Measurements from ENCODE around the gene ANO6.
A peak's percentile ranks its signal among the peaks of the same experiment; 100 is the strongest.

Gene ANO6

DNA sequence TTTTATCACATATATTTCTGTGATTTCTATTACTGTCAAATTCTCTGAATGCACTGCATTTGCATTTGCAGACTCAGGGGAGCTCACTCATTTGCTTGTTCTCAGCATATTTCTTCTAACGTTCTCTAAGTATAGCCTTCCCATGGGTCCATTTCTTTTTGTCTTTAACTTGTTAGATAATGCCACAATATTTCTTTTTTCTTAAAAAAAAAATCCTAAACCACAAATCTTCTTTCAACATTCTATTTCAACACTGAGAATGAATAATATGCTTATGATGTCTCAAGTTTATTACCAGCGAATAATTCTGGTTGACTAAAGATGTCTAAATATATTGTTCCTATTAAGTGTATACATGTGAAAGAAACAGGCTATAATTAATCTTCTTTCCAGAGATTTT, 200.2 kb downstream of the ANO6 start:
- DNase-seq, result peak; percentile 16

DNA sequence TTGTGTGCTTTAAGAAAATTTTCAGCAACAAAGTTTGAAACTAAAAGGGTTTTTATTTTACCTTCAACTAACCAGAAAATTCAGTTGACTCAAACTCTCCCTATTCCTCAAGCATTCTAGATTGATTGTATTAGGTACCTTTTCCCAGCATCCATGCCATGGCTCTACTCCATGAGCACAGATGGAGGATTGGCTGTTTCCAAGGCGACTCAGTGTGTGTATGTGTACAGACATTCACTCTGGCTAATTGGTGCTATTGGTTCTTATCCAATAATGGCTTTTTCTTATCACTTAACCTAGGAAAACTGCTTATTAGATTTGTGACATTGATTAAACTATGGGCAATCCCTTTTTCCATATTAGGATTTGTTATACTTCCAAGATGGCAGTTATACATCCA, 202.6 kb downstream of the ANO6 start:
- DNase-seq, result peak; percentile 2

DNA sequence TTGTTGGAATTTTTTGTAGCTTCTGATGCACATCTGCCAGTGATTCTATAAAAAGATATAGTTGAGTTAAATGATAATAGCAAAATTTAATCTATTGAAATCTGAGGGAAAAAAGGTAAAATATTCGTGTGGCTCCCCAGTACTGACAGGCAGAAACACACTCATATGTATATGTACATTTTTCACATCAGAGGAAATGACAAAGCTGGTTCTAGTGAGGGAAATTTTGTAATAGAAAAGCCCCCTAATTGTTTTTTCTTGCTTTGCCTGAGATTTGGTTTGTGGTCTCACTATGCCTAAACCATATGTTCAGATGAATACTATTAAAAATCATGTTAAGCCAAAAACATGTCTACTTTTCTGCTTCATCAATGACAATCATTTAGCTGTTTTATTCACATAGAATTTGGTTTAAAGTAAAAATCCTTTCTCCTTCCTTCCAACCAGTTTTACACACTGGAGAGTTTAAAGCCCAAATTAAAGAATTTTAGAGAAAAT, 203.5 kb downstream of the ANO6 start:
- DNase-seq, result no peak

DNA sequence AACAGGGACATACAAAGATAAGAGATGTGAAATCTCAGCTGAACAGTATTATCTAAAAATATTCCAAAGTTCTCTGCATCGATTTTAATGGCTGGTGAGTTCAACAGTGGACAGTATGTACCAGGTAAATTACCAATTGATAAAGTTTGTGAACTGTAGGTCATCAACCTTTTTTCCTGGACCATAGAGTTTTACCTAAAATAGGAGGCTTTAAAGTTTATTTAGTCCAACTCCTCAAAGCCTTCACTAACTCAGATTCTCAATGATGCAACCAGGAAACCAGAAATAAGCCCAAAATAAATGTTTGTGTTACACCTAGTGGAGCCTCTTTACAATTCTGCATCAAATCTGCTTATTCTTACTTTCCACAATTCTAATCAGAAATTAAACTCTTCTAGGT, 205.8 kb downstream of the ANO6 start:
- no peak for DNase-seq

DNA sequence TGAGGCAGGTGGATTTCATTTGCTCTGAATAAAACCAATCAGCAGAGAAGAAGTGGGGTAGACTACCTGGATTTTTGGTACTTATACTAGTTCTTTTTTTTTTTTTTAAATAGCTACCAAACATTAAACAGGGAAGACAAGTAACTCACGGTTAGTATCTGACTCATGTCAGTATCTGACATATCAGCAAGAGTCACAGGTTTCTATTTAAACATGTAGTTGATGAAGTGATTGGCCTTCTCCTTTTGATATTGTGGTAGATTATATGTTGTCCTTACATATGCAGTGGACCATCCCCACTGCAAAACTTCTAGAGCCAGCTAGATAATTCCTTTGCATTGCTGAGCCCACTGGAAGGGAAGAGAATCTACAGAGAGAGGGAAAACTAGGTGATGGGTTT, 208.0 kb downstream of the ANO6 start:
- DNase-seq, result no peak

DNA sequence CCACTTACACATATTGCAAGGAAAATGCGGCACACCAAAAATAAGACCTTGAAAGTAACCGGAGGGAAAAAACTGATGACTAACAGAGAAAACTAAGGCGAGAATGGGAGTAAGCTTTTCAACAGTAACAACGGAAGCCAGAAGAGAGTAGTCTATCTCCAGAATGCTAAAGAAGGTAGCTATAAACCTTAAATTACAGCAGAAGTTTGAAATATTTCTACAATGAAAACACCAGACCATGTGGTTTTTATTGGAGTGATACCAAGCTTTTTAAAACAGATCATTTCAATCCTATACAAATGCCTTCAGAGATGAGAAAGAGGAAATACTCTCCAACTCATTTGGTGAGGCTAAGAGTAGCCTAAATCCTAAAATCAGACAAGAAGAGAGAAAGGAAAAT, 209.5 kb downstream of the ANO6 start:
- DNase-seq, result no peak

DNA sequence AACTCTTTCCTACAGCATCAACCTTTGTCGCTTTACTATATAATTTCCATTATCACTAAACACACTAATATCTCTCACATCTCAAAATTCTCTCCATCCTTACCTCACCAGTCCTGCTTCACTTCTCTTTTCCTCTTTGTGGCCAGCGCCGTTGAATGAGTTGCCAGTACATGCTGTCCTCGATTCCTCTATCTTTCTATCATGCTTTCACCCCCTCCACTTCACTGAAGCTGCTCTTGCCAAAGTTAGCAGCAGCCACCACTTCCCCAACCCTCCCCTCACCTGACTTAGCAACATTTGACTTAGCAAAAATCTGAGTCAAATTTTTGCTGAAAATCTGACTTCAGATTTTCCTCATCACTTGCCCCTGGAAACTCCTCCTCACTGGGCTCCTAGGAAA, 210.4 kb downstream of the ANO6 start:
- no peak for DNase-seq

DNA sequence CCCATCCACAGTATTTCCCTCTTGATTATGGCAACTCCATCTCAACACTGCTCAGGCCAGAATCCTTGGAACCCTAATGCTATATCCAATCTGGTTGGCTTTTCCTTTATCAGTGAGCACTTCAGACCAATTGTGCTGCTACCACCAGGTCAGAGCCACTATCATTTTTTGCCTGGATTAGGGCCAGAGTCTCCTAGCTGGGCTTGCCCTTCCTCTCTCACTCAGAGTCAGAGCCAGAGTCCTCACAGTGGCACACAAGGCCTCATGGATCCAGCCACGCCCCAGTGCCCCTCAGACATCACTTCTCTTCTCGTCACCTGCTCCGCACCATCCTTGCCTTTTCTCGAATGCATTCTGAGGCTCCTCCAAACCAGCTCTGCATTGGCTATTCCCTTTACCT, 211.1 kb downstream of the ANO6 start:
- no peak for DNase-seq

DNA sequence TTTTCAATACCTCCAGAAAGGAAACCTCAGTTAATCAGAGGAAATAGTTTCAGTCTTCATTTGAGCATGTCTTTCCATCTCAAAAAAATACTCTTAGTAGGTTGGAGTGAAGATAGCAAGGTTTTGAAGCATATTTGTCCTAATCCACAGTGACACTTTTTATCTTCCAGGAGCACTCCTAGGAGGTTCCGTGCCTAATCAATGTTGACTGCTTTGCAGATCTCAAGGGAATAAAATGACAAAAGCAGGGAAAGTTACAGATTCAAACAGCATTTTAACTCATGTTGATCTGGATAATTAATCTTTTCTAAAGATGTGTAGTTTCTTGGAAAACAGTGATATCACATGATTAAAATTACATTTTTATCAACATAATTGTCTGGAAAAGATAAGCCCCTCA, 213.9 kb downstream of the ANO6 start:
- no peak for DNase-seq

DNA sequence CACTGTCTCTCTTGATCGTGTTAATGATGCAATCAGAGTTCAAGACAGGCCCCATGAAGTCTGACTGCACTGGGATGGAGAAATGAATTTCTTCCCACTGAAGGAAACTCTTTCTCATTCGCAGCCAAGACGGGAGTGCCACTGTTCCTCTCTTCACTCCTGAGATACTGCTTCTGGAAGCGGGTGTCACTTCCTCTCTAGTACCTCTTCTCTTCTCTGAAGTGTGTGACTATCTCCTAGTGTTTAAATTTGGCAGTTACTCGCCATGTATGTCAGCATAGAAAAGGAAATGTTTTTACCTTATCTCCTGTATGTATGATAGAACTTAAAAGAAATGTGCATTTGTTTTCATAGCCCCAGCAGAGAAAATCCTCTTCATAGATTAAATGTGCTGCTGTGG, 215.2 kb downstream of the ANO6 start:
- no peak for DNase-seq

DNA sequence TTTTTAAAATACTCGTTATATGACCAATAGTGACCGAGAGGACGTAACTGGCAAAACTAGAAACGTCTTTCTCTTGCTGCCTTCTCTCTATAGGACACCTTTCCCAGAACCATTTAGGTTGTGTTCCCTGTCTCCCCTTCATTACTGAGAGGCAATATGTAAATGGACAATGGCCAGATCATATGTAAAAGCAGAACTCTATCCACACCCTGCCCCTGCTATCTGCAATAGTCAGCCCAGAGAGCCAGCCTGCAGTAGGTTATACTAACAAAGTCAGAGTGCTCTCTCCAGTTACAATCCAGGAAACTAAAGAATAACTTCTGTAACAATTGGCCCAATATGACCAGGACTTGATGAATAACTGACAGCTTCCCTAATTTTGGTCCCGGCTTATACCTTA, 216.8 kb downstream of the ANO6 start:
- DNase-seq, result no peak

DNA sequence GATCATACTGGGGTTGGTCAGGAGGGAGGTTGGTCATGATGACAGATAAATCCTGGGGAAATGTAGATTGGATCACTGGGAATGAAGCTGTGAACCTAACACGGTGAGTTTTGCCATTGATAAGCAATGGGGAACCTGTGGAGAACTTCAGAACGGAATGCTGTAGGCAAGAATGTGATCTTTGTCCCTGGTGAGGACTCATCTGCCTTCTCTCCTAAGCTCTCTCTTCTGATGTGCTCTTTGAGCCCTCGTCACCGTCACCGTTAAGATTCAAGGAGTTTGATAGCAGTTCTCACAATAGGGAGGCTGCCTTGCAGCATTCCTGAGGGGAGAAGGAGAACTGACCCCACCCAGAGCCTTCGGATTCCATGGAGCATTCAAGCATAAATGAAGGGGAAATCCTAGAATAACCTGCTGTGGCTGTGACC, 217.6 kb downstream of the ANO6 start:
- no peak for DNase-seq

DNA sequence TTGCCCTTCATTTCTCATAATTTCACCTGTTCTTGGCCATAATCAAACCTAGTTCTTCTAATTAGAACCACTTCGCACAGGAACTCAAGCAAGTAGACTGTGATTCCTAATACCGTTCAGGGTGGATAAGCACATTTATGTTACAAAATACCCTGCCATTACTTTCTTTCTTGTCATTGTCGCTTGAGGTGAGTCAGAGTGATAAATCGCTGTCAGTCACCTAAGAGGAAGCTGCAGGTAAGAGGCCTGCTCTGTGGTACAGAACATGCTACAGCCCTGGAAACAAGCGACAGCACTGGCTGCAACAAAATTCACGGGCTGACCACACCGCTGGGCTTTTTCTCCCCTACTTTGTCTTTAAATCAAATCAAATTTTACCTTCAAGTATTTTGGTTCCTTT, 218.2 kb downstream of the ANO6 start:
- DNase-seq, result no peak

DNA sequence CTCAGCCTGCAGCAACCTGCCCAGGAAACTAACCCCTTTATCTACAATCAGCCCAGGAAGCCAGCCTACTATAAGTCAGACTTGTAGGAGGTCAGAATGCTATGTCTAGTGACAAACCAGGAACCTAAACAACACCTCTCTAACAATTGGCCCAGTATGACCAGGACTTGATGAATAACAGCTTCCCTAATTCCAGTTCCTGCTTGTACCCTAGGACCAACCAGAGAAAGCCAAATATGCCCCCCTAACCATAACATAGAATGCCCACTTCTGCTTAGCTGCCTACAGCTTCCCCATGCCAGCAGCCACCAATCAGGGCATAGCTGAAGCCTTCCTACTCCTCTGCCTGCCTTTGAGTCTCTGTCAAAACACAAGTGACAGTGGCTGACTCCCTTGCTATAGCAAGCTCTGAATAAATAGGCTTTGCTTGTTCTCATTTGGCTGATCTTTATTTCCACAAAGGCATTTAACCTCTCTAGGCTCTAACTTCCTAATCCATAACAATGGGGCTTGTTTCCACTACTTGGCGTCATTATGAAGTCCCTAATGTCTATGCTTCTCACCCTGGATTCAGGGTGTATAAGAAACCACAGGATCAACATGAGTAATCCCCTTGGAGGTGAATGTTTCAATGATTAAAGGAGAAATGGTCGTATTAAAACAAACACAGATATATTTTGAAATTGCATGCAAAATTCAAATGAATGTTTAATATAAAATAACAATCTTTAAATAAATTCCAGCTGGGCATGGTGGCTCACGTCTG, 220.2 kb downstream of the ANO6 start:
- no peak for DNase-seq

DNA sequence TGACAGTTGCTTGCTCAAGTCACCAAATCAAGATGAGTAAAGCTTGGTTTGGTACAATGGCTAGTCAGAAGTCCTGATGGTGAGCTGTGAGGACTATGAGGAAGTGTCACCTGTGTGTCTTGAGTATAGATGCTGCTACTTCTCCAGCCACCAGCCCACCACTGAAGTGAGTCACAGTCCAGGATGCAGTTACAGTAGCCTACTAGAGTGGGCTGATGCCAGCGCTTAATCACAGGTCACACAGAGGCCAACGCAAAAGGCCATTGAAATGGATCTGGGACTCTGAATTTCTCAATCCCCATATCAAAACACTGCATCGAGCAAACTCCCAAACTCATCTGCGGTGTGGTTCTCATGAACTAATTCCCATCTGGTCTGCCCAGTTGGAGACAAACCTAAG, 223.1 kb downstream of the ANO6 start:
- DNase-seq, result no peak

DNA sequence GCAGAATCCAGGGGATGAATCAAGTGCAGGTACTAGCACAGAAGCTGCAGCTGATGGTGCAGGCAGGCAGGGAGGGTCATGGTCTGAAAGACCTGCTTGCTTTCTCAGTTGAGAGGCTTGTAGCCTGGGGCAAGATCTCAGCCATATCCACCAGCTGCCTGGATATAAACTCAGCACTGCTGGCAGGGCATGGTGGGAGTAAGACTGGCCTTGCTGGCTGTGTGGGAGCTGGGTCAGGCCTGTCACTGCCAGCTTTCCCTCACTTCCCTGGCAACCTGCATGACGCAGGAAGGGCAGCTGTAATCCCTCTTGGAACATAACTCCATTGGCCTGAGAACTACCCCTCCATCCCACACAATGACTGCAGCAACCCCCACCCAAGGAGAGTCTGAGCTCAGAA, 230.1 kb downstream of the ANO6 start:
- no peak for DNase-seq

DNA sequence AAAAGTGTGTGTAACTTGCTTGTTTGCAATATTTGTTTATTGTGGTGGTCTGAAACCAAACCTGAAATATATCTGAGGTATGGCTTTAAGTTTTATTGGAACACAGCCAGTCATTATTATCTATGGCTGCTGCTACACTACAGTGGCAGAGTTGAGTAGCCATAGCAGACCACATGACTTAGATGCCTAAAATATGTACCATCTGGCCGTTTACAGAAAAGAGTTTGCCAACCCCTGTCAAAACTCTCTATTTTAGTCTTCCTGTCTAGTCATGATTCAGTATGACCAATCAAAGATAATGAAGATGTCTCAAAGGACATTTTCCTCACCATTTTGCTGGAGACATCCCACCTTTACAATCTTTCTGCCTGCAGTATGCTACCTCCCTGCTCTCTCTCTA, 242.3 kb downstream of the ANO6 start:
- DNase-seq, result no peak

DNA sequence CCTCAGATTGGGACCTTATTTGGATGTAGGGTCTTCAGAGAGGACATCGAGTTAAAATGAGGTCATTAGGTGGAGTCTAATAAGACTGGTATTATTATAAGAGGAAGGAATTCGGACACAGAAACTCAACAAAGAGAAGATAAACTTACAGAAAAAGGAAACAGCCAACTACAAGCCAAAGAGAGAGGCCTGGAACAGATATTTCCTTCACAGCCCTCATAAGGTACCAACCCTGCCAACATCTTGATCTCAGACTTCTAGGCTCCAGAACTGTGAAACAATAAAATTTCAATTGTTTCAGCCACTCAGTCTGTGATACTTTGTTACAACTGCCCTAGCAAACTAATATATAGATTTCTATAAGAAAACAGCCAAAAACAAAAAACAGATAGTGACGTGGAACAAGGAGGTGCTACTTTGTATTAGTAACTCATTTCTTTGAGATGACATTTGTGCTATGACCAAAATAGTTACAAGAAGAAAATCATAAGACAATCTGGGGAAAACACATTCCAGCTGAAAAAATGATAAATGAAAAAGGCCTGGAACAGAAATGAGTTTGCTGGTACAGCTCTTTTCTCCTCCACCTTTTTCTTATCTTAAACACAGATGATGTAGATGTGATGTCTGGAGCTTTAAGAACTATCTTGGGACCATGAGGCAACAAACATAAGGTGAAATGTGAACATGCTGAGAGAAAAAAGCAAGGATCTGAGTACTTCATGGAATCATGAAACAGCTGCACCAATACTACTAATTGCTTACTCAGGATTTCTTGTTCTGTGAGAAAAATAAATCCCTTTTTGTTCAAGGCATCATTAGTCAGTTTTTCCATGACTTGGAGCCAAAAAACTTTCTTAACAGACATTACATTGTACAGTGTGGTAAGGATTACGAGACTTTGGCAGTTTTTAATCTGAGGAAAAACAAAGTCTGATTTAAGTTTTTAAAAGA, 243.2 kb downstream of the ANO6 start:
- DNase-seq, result peak; percentile 21

DNA sequence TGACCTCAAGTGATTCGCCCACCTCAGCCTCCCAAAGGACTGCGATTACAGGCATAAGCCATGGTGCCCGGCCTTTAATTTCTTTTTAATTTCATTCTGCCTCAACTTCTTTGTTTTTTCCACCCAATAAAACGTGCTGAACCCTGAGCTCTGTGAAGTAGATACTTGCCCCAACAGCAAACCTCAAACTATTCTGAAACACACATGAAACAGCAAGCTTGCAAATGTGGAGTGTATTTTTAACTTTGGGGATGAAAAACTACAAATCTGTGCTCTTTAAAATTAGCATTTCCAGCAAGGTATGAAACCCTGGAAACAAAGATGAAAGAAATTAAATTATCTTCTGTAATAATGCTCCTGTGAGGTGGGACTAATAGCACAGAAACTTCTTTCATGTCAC, 246.6 kb downstream of the ANO6 start:
- no peak for DNase-seq

DNA sequence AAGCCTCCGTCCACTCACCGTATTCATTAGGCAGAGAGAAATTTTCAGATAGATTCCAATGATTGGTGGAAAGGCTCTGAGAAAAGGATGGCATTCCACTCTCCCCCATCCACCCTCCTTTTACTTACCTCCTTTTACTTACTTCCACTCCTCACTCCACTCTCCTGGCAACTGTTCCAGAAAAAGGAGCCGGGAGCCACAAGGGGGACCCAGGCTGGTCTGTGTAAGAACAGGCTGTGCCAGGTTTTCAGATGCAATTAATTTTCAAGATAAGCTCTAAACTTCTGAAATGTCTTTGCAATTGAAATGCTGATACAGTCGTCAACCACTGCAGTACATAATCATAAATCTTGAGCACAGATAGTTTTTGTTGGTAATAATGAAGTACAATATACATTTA, 248.8 kb downstream of the ANO6 start:
- DNase-seq, result peak; percentile 2

DNA sequence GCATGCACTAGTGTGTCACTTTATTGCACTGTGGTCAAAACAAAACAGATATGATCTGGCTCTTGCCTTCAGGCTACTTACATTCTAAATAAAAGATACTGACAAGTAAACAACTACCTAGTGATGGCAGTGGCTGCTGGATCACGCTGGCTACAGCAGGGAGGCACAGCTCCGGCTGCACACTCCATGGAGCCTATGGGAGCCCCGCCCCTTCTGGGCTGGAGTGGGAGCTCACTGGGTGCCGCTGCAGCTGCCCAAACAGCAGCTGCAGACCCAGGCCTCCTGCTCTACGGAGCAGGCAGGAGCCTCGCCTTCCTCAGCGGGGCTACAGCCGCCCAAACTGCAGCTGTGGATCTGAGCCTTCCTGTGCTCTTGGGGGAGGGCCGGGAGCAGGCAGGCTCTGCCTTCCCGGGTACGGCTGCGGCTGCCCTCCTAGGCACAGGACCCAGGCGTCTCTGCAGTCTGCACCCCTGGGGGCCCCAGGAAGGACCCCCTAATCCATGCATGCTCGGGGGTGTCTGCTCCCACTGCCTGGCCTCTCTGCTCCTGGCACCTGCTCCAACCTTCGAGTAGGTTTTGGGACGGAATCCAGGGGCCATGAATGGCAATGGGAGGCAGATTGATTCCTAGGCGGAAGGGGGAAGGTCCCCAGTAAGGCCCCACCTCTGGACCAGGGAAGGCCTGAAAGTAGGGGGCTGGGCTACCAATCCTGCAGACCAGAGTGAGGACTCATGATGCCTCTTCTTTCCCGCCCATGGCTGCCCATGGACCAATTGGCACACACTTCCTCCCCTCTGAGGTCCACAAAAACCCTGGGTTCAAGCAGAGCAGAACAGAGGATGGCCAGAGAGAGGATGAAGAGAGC, 253.1 kb downstream of the ANO6 start:
- DNase-seq, result no peak

DNA sequence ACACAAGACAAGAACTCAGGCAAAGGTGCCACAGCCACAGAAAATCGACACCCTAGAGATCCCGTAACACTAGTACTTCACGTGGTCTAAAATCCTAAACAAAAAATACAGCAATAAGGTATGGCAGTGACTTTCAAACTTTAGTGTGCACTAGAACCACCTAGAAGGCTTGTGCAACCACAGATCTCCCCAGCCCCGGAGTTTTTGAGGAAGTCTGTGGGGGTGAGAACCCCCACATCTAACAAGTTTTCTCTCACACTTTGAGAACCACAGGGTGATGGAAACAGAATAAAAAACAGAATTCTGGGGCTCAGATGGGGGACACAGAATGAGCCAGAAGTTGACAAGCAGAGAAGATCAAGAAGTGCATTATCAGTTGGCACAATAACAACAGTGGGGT, 254.0 kb downstream of the ANO6 start:
- no peak for DNase-seq

DNA sequence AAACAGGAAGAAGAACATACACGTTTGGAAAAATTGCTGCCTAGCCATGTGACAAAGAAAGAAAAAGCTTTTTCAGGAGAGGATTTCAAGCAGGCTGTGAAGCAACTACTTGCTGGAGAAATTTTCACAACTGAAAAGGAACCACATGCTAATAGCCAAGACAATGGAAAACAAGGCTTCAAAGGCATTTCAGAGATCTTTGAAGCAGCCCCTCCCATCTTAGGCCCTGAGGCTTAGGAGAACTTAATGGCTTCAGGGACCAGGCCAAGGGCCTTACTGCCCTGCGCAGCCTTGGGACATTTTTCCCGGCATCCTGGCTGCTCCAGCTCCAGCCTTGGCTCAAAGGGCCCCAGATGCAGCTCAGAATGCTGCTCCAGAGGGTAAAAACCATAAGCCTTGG, 257.7 kb downstream of the ANO6 start:
- DNase-seq, result no peak

All from HCEC 1CT (cell line).